Erythroblast (primary cell): ENCODE measurements around the gene COL9A3.

Experiments
- DNase-seq, 2 experiments: peaks; one replicate each; lab custom pipeline; 2025; lab: John Stamatoyannopoulos, UW
- GATA1 ChIP-seq: IDR thresholded peaks from 2 replicates; pipeline ENCODE4 v1.6.1; 2011; ENCODE audit warnings: low read depth, mild to moderate bottlenecking, control low read depth, low read length, moderate library complexity
- POLR2A ChIP-seq: IDR thresholded peaks from 2 replicates; pipeline ENCODE4 v1.6.1; 2011; ENCODE audit warnings: mild to moderate bottlenecking, low read length

The COL9A3 gene

GRCh38 chr20:62773845-62774714, 42.8 kb upstream of the COL9A3 start:
- no peak for TF ChIP-seq POLR2A
- no peak for TF ChIP-seq GATA1
- DNase-seq, result no peak

DNA sequence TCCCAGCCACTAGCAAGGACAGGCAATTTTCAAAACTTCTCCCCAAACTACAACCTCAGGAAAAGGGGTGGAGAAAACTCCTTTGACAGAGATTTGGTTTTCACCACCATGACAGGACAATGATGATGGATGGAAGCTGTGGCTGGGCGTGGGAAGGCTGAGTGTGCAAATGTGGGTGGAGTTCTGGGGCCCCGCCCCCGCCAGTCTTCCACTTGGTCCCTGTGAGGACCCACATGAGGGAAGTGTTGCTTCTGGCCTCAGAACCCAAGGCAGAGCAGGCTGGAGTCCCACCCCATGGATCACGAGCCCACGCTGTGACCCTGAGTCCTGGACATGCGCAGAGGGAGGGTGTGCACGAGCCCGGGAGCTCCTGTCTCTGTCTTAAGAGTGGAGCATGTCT, 42.1 kb upstream of the COL9A3 start:
- no peak for DNase-seq
- TF ChIP-seq POLR2A, result no peak
- no peak for TF ChIP-seq GATA1

DNA sequence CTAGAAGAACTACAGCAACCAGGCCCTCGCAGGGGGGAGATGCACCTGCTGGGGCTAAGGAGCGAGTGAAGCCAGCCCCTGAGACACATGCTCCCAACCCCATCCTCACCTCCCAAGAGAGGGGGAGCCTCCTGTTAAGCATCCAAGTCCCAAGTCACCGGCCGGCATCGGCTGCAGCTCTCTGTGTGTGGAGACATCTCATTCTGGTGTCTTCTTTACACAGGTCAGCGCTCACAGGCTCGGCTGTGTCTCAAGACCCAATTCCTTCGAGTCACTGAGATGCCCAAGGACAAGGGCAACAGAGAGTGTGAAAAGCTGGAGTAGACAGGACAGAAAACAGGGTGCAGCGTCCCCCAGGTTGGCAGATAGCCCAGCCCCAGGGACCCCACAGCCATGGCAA, 41.6 kb upstream of the COL9A3 start:
- DNase-seq, result no peak
- TF ChIP-seq POLR2A (no peak), GATA1 (no peak)

DNA sequence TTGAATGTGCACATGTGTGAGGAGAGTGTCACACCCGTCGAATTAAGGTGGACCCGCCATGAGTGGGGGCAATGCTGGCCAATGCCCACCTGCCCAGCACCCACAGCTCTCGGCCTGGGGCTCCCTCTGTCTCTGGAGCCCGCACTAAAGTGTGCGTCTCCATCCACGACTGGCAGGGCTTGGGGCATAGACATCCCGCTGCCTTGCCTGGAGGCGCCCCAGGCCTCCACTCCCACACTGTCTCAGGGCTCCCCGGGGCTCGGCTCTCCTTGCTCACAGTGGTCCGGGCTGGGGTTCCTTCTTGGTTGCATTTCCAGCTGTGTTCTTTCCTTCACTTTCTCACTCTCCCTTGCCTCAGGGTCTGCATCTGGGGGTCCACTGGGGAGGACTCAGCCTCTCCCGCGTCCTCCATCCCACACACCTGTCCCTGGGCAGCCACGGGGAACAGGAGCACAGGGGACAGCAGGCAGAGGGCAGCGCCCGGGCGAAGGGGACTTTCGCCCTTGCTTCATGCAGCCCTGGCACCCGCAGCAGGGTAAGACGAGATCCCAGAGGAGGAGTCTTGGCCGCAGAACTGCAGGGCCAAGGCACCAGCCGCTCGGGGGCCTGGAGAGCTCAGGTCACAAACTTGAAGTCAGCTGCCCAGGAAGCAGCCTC, 40.7 kb upstream of the COL9A3 start:
- no peak for DNase-seq

GRCh38 chr20:62776692-62777527, 39.9 kb upstream of the COL9A3 start:
- peak in 1 of 2 experiments; percentile 14 for DNase-seq
- TF ChIP-seq POLR2A, result no peak
- no peak for TF ChIP-seq GATA1

More for the DNA sequence above, 40.7 kb upstream of the COL9A3 start:
- TF ChIP-seq GATA1, result no peak
- no peak for TF ChIP-seq POLR2A

DNA sequence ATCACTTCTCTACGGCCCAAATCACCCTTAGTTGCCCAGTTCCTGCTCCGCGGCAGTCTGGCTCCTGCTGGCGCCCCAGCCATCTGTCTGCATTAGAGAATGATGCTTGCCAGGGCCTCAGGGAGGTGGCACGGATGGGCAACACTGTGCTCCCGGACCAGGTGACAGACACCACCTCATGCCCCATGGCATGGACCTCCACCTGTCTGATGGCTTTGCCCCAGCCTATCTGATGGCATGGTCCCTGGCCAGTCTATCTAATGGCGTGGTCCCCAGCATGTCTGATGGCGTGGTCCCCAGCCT, 39.4 kb upstream of the COL9A3 start:
- TF ChIP-seq POLR2A (no peak), GATA1 (no peak)

GRCh38 chr20:62778058-62778457, 38.8 kb upstream of the COL9A3 start:
- DNase-seq, result no peak
- TF ChIP-seq GATA1 (no peak), POLR2A (no peak)

More for the DNA sequence above, 39.4 kb upstream of the COL9A3 start:
- DNase-seq, result no peak

- TF ChIP-seq GATA1 (no peak), POLR2A (no peak)
- no peak for DNase-seq
These were observed 38.0 kb upstream of the COL9A3 start for GRCh38 chr20:62778601-62779416.

- TF ChIP-seq POLR2A (no peak), GATA1 (no peak)
- no peak for DNase-seq
These were observed 37.5 kb upstream of the COL9A3 start for GRCh38 chr20:62779417-62779685.

DNA sequence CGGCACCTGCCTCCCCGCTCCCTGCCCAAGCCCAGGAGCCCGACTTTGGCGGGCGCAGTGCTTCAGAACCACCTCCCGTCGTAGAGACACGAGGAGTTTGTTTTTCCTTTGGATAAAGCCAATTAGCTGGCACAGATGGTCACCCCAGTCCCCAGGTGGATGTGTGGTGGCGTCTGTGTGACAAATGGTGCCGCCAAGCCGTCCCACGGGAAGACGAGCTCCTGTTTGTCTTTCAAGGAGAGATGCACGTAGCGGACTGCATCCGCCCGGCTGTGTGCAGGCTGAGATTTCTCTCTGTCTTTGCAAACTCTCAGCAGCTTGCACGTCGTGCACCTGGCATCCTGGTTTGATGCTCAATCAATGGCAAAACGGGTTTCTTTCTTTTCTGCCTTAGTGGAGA, 36.6 kb upstream of the COL9A3 start:
- no peak for DNase-seq
- TF ChIP-seq POLR2A (no peak), GATA1 (no peak)

- TF ChIP-seq POLR2A, result no peak
- no peak for DNase-seq
These were observed 36.2 kb upstream of the COL9A3 start for GRCh38 chr20:62780696-62781095.

GRCh38 chr20:62782149-62782892, 34.5 kb upstream of the COL9A3 start:
- TF ChIP-seq POLR2A, result no peak
- TF ChIP-seq GATA1, result no peak
- DNase-seq, result no peak

DNA sequence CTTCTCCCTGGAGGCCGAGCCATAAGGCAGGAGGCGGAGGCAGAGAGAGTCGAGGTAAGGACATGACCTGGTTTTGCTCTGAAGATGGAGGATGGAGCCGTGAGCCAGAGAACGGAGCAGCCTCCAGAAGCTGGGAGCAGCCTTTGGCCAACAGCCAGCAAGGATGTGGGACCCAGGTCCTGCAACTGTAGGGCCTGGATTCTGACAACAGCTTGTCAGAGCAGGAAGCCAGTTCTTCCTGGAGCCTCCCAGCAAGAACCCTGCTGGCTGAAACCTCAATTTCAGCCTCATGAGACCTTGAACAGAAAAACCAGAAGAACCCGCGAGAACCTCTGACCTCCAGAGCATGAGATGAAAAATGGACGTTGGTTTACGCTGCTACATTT, 34.0 kb upstream of the COL9A3 start:
- DNase-seq, result no peak
- TF ChIP-seq GATA1 (no peak), POLR2A (no peak)
